IPS DF 19.7 (cell line): ENCODE results near the gene ZNF683.

Source experiments
- DNase-seq: peaks from one replicate; pipeline ENCODE4 v3.0.0-alpha.2; 2013; ENCODE audit warnings: low read depth, low spot score

The ZNF683 gene

DNA sequence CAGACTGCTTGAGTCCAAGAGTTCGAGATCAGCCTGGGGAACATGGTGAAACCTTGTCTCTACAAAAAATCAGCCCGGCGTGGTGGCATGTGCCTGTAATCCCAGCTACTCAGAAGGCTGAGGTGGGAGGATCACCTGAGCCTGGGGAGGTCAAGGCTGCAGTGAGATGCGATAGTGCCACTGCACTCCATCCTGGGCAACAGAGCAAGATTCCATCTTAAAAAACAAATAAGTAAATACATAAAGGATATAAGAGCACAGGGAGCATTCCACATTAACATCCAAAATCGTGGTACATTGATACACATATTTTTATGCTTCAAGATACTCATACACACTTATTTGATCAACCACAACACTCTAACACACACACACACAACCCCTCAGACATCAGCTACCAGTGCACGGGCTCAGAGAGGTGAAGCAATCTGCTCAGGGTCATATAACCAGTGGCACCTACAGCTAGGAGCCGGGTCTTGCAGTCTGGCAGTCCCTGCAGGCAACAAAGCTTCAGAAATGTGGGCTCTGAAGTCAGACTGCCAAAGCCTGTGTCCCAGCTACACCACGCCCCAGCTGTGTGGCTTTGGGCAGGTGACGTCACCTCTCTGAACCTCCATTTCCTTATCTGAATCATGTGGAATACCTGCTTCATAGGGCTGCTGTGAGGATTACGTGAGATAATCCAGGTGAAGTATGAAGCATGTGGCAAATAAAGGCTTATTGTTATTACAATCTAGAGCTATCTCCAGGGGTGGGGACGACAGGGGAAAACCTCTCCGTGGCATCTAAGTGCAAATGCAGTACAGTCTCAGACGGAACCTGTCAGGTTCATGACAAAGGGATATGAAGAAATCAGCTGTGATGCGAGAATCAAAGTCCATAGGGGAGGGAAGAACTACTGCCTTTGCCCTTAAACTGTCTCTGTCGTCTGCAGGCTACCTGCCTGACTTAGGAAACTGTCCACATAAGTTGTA lies 13.9 kb downstream of the ZNF683 start:
- DNase-seq = no peak

DNA sequence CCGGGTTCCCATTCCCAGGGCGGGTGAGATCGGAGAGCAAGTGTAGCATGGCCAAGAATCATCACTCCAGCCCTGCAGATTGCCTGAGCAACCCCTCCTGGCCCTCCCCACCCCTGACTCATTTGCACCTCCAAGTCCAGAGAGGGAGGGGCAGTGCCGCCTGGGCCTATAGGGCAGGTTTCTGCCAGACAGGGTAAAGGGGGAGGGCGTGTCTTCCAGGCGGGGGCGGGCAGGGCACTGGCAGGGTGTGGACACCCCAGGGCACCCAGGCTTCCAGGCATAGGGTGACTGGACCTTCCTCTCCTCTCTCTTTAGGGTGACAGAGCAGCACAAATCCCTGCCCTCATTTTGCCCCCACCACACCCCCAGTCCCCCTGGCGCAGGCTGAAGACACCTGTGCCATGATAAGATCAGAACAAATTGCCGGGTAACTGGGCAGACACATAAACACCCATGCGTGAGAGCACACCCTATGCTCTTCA lies 15.4 kb downstream of the ZNF683 start:
- no peak for DNase-seq

DNA sequence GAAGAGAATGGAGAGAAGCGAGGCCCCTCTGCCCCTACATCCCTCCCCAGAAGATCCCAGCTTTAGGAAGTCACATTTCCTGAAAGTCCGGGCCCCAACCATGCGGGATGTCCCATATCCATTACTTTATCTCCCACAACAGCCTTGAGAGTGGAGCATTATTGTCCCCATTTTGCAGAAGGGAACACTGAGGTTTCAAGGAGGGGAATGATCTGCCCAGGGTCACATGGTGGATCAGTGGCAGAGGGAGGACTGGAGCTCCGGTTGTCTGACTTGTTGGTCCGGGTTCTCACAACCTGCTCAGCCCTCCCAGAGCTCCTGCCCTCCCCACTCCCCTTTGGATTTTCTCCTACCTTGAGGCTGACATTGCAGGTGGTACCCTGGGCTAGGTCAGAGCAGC lies 16.4 kb downstream of the ZNF683 start:
- no peak for DNase-seq

DNA sequence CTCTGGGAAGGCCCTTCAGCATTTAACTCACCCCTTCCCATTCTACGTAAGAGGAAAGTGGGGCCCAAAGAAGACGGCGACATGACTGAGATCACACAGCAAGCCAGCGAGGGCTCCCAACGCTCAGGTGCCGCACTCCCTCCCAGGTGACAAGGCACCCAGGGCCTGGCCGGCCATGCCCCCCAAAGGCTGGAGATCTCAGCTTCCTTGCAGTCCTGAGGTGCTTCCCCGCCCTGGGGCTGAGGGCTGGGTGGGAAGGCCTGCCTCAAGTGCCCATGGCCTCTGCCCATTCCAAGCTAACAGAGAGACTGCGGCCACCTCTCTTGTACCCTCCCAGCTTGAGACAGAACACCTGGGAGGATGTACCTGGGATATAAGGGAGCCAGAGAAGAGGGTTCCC lies 17.6 kb downstream of the ZNF683 start:
- no peak for DNase-seq

DNA sequence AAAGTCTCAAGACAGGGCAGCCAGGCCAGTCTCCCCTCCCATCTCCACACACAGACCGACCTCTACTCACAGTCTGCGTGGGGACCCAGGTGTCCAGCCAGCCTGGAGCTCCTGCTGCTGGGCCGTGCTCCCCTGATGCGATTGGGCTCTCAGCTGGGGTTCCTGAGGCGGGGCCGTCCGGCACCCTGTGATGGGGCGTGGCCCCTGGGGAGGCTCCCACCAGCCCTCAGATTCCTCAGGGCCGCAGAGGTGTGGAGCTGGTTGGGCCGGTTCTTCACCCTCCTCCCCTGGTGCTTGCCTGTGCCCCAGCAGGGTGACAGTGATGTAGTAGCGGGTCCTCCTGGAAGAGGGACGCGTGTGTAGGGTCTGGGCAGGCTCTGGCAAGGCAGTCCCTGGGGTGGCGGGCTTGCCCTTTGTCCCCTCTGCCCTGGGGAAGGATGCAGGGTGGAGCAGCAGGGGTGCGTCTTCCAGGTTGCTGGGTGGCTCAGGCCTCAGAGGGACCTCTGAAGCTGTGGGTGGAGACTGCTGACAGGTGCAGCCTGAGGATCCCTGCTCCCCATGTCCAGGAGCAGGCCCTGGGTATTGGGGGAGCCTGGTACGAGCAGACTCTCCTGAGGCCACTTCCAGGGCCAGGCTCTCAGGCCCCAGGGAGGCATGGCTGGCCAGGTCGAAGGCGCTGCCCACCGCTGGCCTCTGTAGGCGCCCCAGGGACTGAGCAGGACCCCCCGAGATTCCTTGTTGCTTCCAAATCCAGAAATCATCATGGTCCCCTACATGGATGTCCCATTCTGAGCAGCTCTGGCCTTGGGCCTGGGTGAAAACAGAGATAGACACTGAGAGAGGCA lies 18.4 kb downstream of the ZNF683 start, which contains the start of gene CRYBG2:
Gene CRYBG2, minus strand, starts transcription at position 155 of the 845 bp plus-strand sequence. CDS start 7,473 bp downstream, outside the sequence.
- no peak for DNase-seq

DNA sequence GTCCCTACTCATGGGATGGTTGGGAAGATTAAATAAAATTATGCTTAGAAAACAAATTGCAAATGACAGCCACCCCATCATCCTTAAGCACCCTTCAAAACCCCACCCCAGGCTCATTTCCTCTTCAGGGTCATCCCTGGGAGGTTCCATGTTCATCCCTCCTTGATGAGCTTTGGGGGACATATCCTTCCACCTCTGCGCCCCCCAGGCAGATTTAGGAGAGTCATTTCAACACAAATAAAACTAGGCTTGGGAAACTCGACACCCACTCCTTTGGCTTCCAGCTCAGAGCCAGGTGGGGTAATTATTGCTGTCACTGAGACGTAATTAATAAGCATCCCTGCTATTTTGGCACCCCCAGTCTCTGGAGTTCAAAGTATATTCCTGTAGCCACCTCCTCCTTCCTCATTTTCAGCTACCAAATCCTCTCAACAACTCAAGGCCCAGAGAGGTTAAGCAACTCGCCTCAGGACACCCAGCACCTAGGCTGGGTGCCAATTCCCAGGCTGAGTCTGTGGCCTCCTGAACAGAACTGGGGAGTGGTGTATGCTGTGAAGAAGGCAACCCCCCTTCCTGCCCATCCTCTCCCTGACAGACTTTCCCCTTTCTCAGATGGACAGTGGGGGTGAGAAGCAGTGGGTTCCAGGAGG lies 19.2 kb downstream of the ZNF683 start:
- no peak for DNase-seq

DNA sequence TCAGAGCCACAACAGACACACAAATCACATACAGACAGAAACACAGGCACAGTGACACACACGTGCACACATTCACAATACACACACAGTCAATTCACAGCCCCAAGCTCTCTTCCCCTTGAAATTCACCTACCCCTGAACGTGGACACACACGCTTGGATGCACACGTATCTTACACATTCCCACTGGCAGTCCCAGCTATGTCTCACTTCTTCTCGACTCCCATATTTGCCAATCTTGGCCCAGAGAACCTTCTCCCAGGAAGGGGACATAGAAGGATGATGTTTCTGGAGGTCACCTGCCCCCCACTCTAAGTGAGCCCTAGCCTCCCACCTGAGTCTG lies 20.2 kb downstream of the ZNF683 start:
- DNase-seq = no peak

DNA sequence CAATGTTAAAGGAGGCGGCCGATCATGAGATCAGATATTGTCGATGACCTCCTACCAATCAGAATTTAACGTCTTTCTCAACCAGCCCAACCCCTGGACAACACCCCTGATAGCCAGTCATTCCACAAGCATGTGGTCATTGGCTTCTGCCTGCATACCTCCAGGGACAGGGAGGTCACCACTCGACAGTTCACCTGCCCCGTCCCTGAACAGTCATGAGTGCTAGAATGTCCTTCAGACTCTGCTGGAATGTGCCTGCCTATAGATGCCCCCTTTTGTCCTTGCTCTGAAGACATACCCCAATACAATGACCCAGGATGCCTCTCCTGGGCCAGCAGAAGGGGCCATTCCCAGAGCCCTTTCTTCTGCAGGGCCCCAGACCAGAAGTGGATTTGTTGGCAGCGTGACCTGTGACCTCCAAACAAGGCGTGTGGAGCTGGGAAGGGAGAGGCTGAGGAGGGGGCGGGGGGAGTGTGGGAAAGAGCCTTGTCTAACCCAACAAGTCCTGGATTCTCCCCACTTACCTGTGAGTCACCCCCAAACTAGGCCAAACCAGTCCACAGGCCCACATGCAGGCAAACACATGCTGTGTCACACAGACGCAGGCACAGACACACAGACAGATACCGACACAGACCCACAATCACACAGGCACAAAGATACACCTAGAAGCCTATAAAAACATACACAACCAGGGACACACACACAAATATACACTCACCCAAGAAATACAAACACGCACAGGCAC lies 20.8 kb downstream of the ZNF683 start:
- DNase-seq = no peak

DNA sequence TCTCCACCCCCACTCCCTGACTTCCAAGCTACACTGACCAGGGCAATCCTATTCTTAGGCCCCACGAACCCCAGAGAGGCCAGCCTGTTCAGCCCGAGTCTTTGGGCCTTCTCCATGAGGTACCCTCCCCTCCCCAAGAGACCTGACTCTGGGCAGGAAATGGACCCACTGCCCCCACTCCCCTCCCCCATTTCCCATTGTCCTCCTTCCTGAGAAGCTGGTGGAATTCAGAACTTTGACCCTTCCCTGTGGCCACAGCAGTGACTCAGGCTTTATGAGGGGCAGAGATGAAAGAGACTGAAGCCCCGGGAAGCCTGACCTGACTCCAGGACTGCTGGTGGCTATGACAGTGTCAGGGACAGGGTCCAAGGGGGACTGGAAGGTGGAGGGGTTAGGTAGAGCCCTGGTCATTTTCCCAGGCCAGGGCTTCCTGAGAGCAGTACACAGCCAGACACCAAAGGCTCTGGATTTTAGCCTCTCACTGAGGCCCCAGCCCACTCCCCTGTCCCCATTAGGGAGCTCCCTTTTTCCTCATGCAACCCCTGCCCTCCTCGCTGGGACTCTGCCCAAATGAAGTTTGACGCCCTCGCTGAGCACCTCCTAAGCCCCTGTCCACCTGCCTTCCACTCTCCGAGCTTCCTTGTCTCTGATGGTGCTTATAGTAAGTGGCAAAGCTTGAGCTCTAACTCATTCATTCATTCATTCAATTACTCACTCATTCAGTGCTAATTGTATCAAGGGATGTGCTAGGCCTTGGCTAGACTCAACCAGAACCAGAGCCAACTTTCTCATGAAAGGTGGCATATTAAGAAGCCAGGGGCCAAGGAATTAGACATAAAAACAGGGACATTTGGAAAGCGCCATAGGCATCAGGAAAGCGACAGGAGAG lies 21.6 kb downstream of the ZNF683 start:
- DNase-seq = peak; percentile 56

DNA sequence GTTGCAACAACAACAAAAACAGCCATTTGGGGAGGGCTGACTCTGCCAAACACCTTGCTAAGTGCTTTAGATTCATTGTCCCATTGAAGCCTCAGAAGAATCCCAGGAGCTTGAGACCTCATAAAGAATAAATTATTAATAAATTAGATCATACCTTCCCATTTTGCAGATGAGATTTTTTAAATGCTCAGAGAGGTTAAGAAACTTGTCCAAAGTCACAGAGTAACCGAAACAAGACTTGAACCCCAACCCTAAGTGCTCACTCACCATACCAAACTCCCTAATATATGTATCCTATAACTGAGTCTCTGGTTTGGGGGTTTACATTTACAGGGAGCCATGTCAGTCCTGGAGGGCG lies 22.2 kb downstream of the ZNF683 start:
- DNase-seq = no peak

DNA sequence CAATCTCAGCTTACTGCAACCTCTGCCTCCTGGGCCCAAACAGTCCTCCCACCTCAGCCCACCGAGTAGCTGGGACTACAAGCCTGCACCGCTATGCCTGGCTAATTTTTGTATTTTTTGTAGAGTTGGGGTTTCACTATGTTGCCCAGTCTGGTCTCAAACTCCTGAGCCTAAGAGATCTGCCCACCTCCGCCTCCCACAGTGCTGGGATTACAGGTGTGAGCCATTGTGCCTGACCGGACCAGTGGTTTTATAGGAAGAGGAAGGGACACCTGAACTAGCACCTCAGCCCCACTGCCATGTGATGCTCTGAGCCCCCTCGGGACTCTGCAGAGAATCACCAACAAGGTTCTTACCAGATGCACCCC lies 22.7 kb downstream of the ZNF683 start:
- no peak for DNase-seq

DNA sequence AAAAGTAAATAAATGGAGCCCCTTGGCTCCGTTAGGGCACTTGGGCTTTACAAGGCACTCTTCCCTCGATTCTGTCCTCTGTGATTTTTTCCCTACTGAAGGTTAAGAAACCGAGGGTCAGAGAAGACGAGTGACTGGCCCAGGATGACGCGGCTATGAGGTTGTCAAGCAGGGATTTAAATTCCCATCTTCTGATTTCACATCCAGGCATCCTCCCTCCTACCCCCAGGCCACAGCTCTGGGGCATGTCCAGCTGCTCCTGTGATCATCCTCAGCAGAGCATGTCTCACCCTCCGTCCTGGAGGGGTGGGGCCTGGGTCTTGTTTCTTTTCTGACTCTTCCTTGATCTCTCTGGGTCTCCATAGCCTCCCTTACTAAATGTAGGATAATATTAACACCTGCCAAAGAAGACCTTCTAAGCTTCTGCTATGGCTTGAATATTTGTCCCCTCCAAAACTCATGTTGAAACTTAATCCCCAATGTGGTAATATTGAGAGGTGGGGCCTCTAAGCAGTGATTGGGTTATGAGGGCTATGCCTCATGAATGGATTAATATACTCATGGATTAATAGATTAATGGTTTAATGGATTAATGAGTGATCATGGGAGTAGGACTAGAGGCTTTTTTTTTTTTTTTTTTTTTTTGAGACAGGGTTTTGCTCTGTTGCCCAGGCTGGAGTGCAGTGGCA lies 23.2 kb downstream of the ZNF683 start:
- DNase-seq = no peak

DNA sequence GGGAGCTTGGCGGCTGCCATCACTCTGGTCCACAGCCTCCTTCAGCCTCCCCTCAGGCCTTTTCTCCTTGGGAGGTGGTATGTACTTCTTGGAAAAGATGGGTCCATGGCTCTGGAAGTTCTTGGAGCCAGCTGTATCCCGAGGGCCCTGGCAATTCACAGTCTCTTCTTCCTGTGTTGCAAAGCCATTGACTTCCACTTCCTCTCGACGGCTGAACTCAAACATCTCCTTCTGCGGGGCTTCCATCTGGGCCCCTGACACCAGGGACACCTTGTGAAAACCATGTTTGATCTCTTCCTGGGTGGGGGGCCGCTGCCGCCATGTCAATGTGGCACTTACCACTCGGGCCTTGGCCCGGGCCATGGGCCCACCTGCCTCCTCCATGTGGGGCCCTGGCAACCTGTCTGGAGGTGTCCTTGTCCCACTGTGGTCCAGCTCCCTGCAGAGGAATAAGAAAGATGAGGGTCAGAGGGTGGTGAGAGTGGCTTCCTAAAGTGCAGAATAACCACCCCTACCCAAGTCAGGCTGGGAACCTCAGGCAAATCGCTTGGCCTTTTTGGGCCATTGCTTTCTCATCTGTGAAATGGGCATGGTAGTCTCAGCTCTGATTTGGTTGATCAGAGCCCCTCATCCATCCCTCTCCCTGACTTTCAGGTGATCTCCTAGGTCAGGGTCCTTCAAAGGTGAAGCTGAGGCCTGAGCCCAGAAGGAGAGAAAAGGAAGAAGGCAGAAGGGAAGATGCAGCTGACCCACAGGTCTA lies 26.1 kb downstream of the ZNF683 start:
- DNase-seq = no peak

DNA sequence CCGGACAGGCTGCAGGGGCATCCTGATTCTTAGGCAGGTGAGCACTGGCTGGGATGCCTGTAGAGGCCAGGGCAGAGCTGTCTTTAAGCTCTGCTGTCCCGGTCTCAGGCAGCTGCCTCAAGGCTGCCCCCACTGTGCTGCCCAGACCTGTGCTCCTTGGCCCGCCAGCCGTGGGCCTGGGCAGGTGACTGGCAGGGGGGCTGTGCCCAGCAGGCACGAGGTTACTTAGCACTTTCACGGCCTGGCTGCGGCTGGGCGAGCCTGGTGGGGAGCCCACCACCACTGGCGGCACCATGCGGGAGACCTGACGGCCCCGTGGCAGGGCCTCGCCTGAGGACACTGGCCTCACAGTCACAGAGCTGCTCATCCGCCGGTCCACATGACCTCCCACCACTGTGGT lies 26.8 kb downstream of the ZNF683 start:
- DNase-seq = no peak

DNA sequence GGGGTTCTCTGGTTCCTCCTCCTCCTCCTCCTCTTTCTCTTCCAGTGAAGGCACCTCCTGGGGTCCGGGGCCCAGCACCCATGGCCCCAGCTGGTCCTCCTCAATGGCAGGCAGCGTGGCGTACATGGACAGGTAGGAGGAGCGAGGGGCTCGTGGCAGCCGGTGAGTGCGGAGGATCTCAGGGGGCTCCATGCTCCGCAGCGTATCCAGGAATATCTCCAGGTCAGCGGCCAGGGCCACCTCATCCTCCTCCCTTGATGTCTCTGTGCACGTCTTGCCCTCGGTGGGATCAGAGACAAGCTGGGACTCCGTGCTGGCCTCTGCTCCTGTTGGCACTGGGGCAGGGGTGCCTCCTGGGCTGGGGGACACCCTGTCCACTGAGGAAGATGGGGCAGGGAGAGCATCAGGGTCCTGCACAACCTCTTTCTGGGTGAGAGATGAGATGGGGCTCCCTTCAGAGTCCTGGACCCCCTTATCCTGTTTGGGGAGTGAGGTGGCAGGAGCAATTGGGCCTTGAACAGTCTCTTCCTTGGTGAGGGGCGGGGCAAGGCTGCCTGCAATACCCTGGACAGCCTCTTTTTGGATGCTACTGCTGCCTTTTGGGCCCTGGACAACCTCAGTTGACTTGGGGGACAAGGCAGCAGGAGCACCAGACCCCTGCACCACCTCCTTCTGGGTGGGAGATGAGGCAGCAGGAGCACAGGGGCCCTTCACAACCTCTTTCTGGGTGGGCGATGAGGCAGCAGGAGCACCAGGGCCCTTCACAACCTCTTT lies 28.2 kb downstream of the ZNF683 start:
- no peak for DNase-seq

DNA sequence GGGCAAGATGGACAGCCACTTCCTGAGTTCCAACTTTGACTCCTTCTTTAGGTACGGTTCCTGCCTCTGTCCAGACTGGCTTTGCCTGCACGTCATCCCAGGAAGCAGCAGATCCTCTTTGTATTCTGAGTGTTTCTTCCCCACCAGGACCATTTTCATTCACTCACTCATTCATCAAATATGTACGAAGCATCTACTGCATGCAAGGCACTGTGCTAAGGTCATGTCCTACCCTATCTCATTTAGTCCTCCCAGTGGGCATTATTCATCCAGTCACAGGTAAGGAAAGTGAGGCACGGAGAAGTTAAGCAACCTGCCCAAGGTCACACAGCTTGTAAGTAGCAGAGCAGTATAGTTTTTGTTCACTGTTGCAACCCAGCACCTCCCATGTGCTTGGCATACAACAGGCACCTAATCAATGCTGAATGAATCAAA lies 32.5 kb downstream of the ZNF683 start:
- DNase-seq = no peak

DNA sequence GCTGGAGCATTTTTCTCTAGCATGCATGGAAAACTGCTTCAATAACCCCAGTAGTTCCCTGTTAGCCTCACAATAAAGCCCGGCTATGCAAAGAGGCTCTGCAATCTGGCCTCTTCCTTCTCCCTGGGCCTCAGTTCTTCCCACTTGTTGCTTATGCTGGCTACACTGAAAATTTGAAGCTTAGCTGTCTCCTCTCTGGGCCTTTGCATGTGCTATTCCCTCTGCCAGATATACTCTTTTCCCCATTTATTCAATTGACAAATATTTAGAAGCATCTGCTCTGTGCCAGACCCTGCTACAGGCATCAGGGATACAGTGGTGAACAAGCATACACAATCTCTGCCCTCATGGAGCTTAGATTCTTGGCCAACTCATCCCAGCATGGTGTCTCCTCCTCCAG lies 33.9 kb downstream of the ZNF683 start:
- no peak for DNase-seq

DNA sequence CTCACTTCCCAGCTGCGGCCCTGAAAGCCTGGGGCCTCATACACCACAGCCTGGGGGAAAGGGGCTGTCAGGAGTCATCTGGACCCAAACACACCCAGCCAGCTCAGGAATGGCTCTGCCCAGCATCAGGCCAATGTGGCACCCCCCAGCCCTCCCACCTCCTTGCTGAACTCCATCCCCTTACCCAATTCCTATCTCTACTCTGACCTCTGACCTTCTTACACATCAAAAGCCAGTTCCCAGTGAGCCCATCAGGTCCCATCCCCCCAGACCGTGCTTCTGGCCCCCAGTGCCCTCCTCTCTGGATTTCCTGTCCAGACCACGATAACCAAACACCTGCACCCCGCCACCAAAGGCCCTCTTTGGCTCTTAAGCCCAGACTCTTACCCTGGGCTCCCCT lies 34.9 kb downstream of the ZNF683 start:
- no peak for DNase-seq
